HCT116 (cell line): ENCODE measurements around the gene ADAM8. TPM values are rescaled to one million over a fixed set of nuclear protein-coding genes. Genes with fewer than 3 reads are reported as not detected.

Experiments
- ATAC-seq: fragments of 200-7000 bp; cut with Tn5 transposase; 2 replicates; pipeline ENCODE4 v1.9.1; 2020; ENCODE audit warnings: mild to moderate bottlenecking, moderate library complexity
- BruUV-seq: library from RNA; stranded (reverse); fragments of 400-500 nt; replicated peaks from 2 replicates; lab custom pipeline; 2021; lab: Mats Ljungman, UMichigan
- CTCF ChIA-PET: fragments of 300-600 bp; sonication (Branson Sonifier 250); formaldehyde crosslinking; loops from one replicate; lab custom pipeline; 2021; ENCODE audit warnings: antibody characterized with exemption; lab: Charles Lee
- POLR2A ChIA-PET: fragments of 300-600, 350-600 bp; sonication (Branson Sonifier 250); formaldehyde crosslinking; loops from one replicate; lab custom pipeline; 2021; ENCODE audit warnings: antibody characterized with exemption; lab: Charles Lee
- RAD21 ChIA-PET, 2 experiments: fragments of 300-600 bp; sonication (Branson Sonifier 250); formaldehyde crosslinking; loops; one replicate each; lab custom pipeline; 2023; ENCODE audit warnings: low total read pairs in 2 of 2; ENCODE audit not compliant: uncharacterized antibody in 2 of 2, unreplicated experiment in 2 of 2, low non-redundant PET in 1 of 2; lab: Charles Lee
- DNase-seq: peaks from one replicate; pipeline ENCODE4 v3.0.0-alpha.2; 2010; ENCODE audit warnings: low read depth, low spot score
- H2AFZ ChIP-seq: fragments of 200-600 bp; shearing (Covaris generic), sonication (generic); 2 replicates; pipeline ENCODE4 v1.6.1; 2017; ENCODE audit warnings: low read depth, mixed run types, mixed read lengths, antibody characterized with exemption, low read length; ENCODE audit not compliant: poor library complexity, severe bottlenecking
- H3K27ac ChIP-seq: 2 replicates; pipeline ENCODE4 v1.5.1; 2012; ENCODE audit warnings: low read depth, low read length
- H3K27me3 ChIP-seq: fragments of 200-600 bp; sonication (generic); 2 replicates; pipeline ENCODE4 v1.6.1; 2016; ENCODE audit warnings: mixed run types, low read length, mixed read lengths; ENCODE audit not compliant: insufficient read depth
- H3K36me3 ChIP-seq, 2 experiments: fragments of 200-500 bp in 1 of 2; fragments of 200-600 bp in 1 of 2; sonication (Bioruptor generic) in 1 of 2; sonication (generic) in 1 of 2; 2 replicates each; pipeline versions ENCODE4 v1.5.1 to v1.6.1; 2014 to 2016; ENCODE audit warnings: low read length in 2 of 2, inconsistent platforms in 1 of 2, mixed read lengths in 1 of 2, mixed run types in 1 of 2; ENCODE audit not compliant: insufficient read depth in 2 of 2, control insufficient read depth in 1 of 2
- H3K4me1 ChIP-seq, 2 experiments: fragments of 200-600 bp in 1 of 2; sonication (generic) in 1 of 2; 2 replicates each; pipeline versions ENCODE4 v1.5.1 to v1.6.1; 2012 to 2017; ENCODE audit warnings: low read length in 2 of 2, inconsistent platforms in 1 of 2, mild to moderate bottlenecking in 1 of 2, mixed read lengths in 1 of 2, mixed run types in 1 of 2, moderate library complexity in 1 of 2; ENCODE audit not compliant: insufficient read depth in 2 of 2, control insufficient read depth in 1 of 2
- H3K4me2 ChIP-seq: fragments of 200-600 bp; sonication (generic); 2 replicates; pipeline ENCODE4 v1.6.1; 2017; ENCODE audit warnings: mixed run types, low read length, mixed read lengths
- H3K4me3 ChIP-seq, 2 experiments: fragments of 200-600 bp in 1 of 2; sonication (generic) in 1 of 2; replicated peaks in 1 of 2; 2 replicates each; pipeline ENCODE4 v1.5.1; 2011 to 2016; ENCODE audit warnings: low read length in 2 of 2, control low read depth in 1 of 2, low read depth in 1 of 2, mild to moderate bottlenecking in 1 of 2, mixed read lengths in 1 of 2, mixed run types in 1 of 2
- H3K79me2 ChIP-seq: fragments of 200-600 bp; sonication (generic); 2 replicates; pipeline ENCODE4 v1.6.1; 2017; ENCODE audit warnings: mild to moderate bottlenecking, mixed run types, low read length, moderate library complexity, mixed read lengths; ENCODE audit not compliant: insufficient read depth
- H3K9ac ChIP-seq: fragments of 200-600 bp; sonication (generic); 2 replicates; pipeline ENCODE4 v1.6.1; 2016; ENCODE audit warnings: low read length, mixed read lengths
- H3K9me2 ChIP-seq: fragments of 200-600 bp; sonication (generic), shearing (Covaris generic); 2 replicates; pipeline ENCODE4 v1.6.1; 2017; ENCODE audit warnings: mixed run types, mild to moderate bottlenecking, moderate library complexity; ENCODE audit not compliant: insufficient read depth
- H3K9me3 ChIP-seq, 2 experiments: fragments of 200-500 bp in 1 of 2; fragments of 200-600 bp in 1 of 2; sonication (Bioruptor generic) in 1 of 2; sonication (generic) in 1 of 2; 2 replicates each; pipeline ENCODE4 v1.6.1; 2014 to 2017; ENCODE audit warnings: low read length in 2 of 2, mixed read lengths in 2 of 2, inconsistent platforms in 1 of 2, low read depth in 1 of 2, mild to moderate bottlenecking in 1 of 2, mixed run types in 1 of 2, moderate library complexity in 1 of 2; ENCODE audit not compliant: control insufficient read depth in 1 of 2, insufficient read depth in 1 of 2
- H4K20me1 ChIP-seq: fragments of 200-600 bp; sonication (generic), shearing (Covaris generic); 2 replicates; pipeline ENCODE4 v1.6.1; 2017; ENCODE audit warnings: mixed run types, mild to moderate bottlenecking, moderate library complexity; ENCODE audit not compliant: insufficient read depth
- CTCF ChIP-seq, 3 experiments: fragments of 200-600 bp in 1 of 3; sonication (generic) in 1 of 3; IDR thresholded peaks in 2 of 3; conservative IDR thresholded peaks in 1 of 3; 2 replicates each; pipeline ENCODE4 v1.5.1; 2012 to 2017; ENCODE audit warnings: low read depth in 2 of 3, low read length in 2 of 3, antibody characterized with exemption in 1 of 3, borderline replicate concordance in 1 of 3, control low read depth in 1 of 3, mild to moderate bottlenecking in 1 of 3, mixed read lengths in 1 of 3, mixed run types in 1 of 3, moderate library complexity in 1 of 3; ENCODE audit not compliant: insufficient read depth in 1 of 3
- EZH2 ChIP-seq: fragments of 200-600 bp; sonication (generic); IDR thresholded peaks from 2 replicates; pipeline ENCODE4 v1.6.1; 2017; ENCODE audit warnings: antibody characterized with exemption, mixed run types
- EZH2phosphoT487 ChIP-seq: fragments of 200-600 bp; IDR thresholded peaks from 2 replicates; pipeline ENCODE4 v1.6.1; 2018; ENCODE audit warnings: antibody characterized with exemption, borderline replicate concordance
- JUND ChIP-seq: IDR thresholded peaks from 2 replicates; pipeline ENCODE4 v1.6.1; 2012
- RAD21 ChIP-seq: IDR thresholded peaks from 2 replicates; pipeline ENCODE4 v1.6.1; 2012; ENCODE audit warnings: low read depth, mild to moderate bottlenecking
- SRF ChIP-seq: IDR thresholded peaks from 2 replicates; pipeline ENCODE4 v1.6.1; 2012; ENCODE audit warnings: low read depth
- TCF7L2 ChIP-seq: IDR thresholded peaks from 2 replicates; pipeline ENCODE4 v1.7.0; 2011; ENCODE audit warnings: borderline replicate concordance, inconsistent platforms; ENCODE audit not compliant: insufficient read depth, insufficient read length; ENCODE audit errors: extremely low read depth
- YY1 ChIP-seq: IDR thresholded peaks from 2 replicates; pipeline ENCODE4 v1.6.1; 2011; ENCODE audit warnings: low read length, low read depth, moderate library complexity, mild to moderate bottlenecking; ENCODE audit not compliant: insufficient replicate concordance; ENCODE audit errors: extremely low read depth
- ZFX ChIP-seq: fragments of 450-650 bp; IDR thresholded peaks from 2 replicates; pipeline ENCODE4 v1.6.1; 2017
- intact Hi-C: fragments of 100-400 bp; cut with micrococcal nuclease; formaldehyde crosslinking; loops from 2 replicates; pipeline ENCODE4 v1.10.0; 2022
- total RNA-seq: library from RNA; stranded (reverse); gene quantifications from one replicate; pipeline ENCODE4 v1.2.1, GENCODE V29; 2021; ENCODE audit not compliant: unreplicated experiment

Gene ADAM8
- total RNA-seq, 1 experiment from 2014 or later = 4.1 TPM

DNA sequence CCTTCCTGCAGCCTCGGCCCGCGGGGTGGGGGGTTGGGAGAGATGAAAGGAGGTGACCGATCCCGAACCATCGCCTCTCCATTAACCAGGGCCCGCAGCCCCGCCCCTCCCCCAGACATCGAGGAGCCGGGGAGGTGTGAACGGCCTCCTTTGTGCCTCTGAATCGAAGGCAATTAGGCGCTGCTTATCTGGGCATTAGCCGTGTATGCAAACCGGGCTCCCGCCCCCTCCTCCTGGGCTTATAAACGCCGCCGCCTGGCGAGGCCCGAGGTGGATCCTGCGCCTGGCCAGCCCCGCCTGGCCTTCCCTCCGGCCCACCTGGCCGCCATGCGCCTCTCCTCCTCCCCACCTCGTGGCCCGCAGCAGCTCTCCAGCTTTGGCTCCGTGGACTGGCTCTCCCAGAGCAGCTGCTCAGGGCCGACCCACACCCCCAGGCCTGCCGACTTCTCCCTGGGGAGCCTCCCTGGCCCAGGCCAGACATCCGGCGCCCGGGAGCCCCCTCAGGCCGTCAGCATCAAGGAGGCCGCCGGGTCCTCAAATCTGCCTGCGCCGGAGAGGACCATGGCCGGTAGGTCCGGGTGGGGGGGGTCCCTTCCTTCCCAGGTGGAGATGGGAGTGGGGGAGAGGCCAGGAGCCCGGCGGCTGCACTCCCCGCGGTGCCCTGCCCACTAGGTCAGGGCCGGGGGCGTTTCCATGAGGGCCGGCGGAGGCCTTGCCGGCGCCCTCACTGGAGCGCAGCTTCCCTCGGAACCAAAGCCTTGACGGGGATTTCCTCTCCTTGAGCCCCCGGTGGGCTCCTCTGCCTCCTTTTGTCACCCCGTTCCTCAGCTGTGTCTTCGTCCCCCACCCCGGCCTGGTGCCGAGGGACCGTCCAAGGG lies 38.8 kb downstream of the ADAM8 start, which contains the start of gene VENTX:
Gene VENTX (plus strand): TSS at position 268 of the 878 bp plus-strand sequence. CDS start 60 bp downstream, at position 328.
- no peaks in the 10 kb centered on the region for H4K20me1 ChIP-seq
- H3K4me1 ChIP-seq = no peaks in the 10 kb centered on the region
- H3K9me2 ChIP-seq = no peaks in the 10 kb centered on the region
- ChIA-PET RAD21 (no interaction called here), POLR2A (no interaction called here), CTCF (no interaction called here)
- H3K4me2 ChIP-seq = no peak within 1 kb of the TSS
- H3K4me3 ChIP-seq = no peak within 1 kb of the TSS
- H3K36me3 ChIP-seq = no peaks in the 10 kb centered on the region
- H3K27me3 ChIP-seq = no peaks in the 10 kb centered on the region
- H3K79me2 ChIP-seq = no peaks in the 10 kb centered on the region
- H3K9ac ChIP-seq = no peak within 1 kb of the TSS
- no TSS peak for BruUV-seq
- TF ChIP-seq CTCF (IDR thresholded peaks at IDR 0.05 in 2 of 3, conservative IDR thresholded peaks at IDR 0.05 in 1 of 3; ENCODE audit: borderline replicate concordance in 1 of 3, insufficient read depth in 1 of 3, low read depth in 2 of 3, low read length in 2 of 3) (no peak), RAD21 (no peak), YY1 (no peak), EZH2phosphoT487 (no peak), EZH2 (no peak), TCF7L2 (no peak), JUND (no peak), ZFX (no peak), SRF (no peak)
- H2AFZ ChIP-seq = no peak within 1 kb of the TSS
- DNase-seq (no peak), ATAC-seq (no peak)
- no peak within 1 kb of the TSS for H3K27ac ChIP-seq
- H3K9me3 ChIP-seq = no peaks in the 10 kb centered on the region
- intact Hi-C loops = no loop called here
